Right ventricle myocardium inferior (tissue), 1 donor: ENCODE data around the gene KRTAP5-9. TPM values are rescaled to one million over a fixed set of nuclear protein-coding genes. Genes with fewer than 3 reads are reported as not detected.
A peak's percentile ranks its signal among the peaks of the same experiment; 100 is the strongest.
"Not testable (repeated sequence)": the region's sequence is repeated elsewhere in the genome, so short reads cannot be mapped to it uniquely, and the experiment has no call there.

Source experiments
- ATAC-seq: fragments of 200-7000 bp; cut with Tn5 transposase; one replicate; pipeline ENCODE4 v1.9.1; 2020; ENCODE audit warnings: mild to moderate bottlenecking, moderate library complexity
- DNase-seq: peaks from one replicate; pipeline ENCODE4 v3.0.0; 2021; ENCODE audit errors: missing footprints
- intact Hi-C: fragments of 100-400 bp; cut with DNase I; formaldehyde crosslinking; loops from one replicate; pipeline ENCODE4 v1.11.0; 2022
- long read RNA-seq: library from polyadenylated mRNA; unstranded; transcript quantifications from one replicate; pipeline ENCODE4 v2.0.0, GENCODE V29; 2021
- total RNA-seq: library from RNA; stranded (reverse); fragmentation: NEBNext Ultra II Directional; extraction: Animal tissue kit (Norgen Biotek cat#: 25700); gene quantifications from one replicate; pipeline ENCODE4 v1.2.1, GENCODE V29; 2021
- donor health status: DM: no; HTN: yes; CAD: no; lungs with severe emphysema.

The KRTAP5-9 gene, protein sequence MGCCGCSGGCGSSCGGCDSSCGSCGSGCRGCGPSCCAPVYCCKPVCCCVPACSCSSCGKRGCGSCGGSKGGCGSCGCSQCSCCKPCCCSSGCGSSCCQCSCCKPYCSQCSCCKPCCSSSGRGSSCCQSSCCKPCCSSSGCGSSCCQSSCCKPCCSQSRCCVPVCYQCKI
- total RNA-seq = not detected
- long read RNA-seq = 0 reads

DNA sequence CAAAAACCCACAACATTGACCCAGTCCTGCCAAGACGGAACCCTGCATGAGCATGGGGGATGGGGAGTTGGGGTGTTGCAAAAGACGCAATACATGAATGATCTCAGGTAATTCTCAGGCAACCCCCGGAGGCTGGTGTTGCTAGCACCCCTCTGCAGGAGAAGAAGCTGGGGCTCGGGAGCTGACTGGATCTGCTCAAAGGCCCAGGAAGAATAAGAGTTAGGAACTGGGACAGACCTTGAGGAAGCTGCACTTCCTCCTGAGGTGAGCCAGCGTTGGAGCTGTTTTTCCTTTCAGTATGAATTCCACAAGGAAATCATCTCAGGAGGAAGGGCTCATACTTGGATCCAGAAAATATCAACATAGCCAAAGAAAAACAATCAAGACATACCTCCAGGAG is at the start of gene KRTAP5-9:
TSS of gene KRTAP5-9 (plus strand) at position 301 of the 400 bp plus-strand sequence. CDS start 238 bp downstream, outside the sequence.
- DNase-seq (no peak), ATAC-seq (no peak)
- intact Hi-C loops = no loop called here

DNA sequence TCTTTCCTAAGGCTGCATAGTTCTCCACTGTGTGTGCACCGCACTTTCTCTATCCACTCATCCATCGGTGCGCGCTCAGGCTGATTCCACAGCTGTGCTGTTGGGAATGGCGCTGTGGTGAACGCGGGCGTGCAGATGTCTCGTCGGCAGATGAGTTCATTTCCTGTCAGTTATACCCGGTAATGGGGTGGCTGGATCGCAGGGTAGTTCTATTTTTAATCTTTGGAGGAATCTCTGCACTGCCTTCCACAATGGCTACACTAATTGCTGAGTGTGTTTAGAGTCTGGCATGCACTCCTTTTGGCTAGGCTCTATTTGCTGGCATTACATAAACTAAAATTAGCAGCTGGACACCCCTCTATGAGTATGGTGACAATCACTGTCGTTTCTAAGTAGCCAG is 49.1 kb upstream of the KRTAP5-9 start:
- ATAC-seq (no peak), DNase-seq (no peak)
- intact Hi-C loops = no loop called here

GRCh38 chr11:71499546-71499945 is 48.7 kb upstream of the KRTAP5-9 start:
- DNase-seq (peak; percentile 22), ATAC-seq (no peak)
- intact Hi-C loops = no loop called here

DNA sequence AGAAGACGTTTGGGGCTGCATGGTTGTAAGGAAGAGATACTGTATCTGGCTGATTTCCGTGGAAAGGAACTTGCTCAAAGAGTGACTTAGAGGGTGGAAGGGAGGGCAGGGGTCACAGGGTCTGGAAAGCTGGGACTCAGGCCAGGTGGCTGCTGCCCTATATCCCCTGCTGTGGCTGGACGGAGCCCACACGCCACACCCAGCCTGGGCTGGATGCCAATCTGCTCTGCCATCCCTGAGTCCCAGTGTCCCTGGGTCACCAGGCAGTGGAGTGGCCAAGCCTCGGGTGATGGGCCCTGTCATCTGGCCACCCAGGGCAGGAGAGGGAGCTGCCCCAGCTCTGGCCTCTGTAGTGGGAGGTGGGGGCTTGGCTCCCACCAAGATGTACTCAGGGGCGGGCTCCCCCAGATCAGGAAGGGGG is 47.6 kb upstream of the KRTAP5-9 start:
- intact Hi-C loops = no loop called here
- peak; percentile 77 for DNase-seq
- peak; percentile 61 for ATAC-seq

- peak; percentile 49 for DNase-seq
- intact Hi-C loops = no loop called here
- no peak for ATAC-seq
Measured at GRCh38 chr11:71501071-71501985, 46.9 kb upstream of the KRTAP5-9 start.

- ATAC-seq (no peak), DNase-seq (no peak)
- intact Hi-C loops = no loop called here
Measured at GRCh38 chr11:71502026-71502425, 46.2 kb upstream of the KRTAP5-9 start.

DNA sequence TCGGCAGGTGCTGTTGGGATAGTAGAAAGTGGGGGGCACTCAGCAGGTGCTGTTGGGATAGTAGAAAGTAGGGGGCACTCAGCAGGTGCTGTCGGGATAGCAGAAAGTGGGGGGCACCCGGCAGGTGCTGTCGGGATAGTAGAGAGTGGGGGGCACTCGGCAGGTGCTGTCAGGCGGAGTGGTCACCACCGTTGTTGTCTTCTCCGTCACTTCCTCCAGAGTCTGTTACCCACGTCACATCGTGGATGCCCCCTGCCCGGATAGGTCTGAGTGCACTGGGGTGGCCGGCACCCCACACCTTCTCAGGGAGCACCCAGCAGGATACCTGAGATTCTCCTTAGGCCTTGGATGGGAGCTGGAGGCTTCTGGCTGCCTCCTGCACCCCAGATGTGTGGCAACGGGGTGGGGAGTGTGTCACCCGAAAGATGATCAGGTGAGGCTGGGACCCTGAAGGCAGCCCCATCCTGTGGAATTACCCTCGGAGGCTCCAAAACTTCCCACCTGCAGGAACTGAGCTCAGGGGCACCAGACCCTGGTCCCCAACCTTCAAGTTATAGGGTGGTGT is 45.3 kb upstream of the KRTAP5-9 start:
- intact Hi-C loops = no loop called here
- no peak for ATAC-seq
- no peak for DNase-seq

- ATAC-seq (no peak), DNase-seq (no peak)
- intact Hi-C loops = no loop called here
Measured at GRCh38 chr11:71504531-71504930, 43.7 kb upstream of the KRTAP5-9 start.

DNA sequence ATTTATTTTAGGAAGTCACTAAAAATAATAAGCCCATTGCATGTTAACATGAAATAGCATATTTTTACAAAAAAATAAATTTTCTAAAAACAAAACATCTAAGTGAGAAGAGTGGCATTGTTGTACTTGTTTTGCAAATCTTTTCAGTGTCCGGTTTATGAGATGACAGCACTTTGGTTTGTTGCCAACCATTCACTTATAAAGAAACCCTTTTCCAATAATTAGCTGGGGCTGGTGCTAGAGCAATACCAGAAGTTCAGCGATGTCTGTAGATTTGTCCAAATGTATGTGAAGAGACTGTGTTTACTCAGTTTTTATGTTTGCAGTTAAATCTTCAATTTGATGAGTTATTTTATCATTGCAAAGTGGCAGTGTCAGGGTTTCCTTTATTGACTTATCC is 43.2 kb upstream of the KRTAP5-9 start:
- ATAC-seq (no peak), DNase-seq (no peak)
- intact Hi-C loops = no loop called here

- intact Hi-C loops = no loop called here
- no peak for ATAC-seq
- no peak for DNase-seq
Measured at GRCh38 chr11:71505781-71506180, 42.4 kb upstream of the KRTAP5-9 start.

- DNase-seq (no peak), ATAC-seq (no peak)
- intact Hi-C loops = no loop called here
Measured at GRCh38 chr11:71507102-71507501, 41.1 kb upstream of the KRTAP5-9 start.

DNA sequence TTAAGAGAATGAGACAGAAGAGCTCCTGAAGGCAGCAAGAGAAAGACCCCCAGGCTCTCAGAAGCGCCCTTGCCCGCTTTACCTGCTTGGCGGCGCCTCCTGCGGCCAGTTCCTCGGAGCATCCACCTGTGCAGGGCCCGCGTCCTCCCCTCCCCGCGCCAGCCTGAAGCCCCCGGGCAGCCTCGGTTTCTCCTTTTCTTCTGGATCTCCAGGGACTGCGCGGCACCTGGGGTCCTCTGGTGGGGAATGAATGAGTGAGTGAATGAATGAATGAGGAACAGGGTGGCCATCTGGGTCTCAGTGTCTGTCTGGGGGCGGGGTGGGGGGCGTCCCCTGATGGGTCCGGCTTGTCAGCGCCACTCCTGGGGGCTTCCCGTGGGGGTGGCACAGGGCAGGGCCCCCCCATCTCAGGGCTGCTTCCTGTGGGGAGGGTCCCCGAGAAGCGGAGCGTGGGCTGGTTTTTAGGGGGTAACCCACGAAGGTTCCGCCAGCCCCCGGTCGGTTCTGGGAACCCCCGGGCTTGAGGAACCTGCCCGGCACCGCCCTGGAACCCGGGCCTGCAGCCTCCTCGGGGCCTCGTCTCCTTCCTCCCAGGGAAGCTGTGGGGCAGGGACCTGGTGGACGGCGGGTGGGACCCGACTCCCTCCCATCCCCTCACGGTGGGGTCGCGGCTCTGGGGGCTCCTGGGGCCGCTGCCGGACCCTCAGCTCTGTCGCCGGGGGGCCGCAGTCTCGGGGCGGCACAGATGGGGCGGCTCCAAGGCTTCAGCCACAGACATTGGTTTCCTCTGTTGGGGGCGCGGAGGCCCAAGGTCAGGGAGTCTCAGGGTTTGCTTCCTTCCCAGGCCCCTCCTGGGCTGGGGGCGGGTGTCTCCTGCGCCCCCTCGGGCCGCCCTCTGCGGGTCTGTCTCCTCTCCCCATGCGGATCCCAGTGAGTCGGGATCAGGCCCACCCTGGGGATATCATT is 29.4 kb upstream of the KRTAP5-9 start:
- ATAC-seq (no peak), DNase-seq (no peak)
- intact Hi-C loops = no loop called here

DNA sequence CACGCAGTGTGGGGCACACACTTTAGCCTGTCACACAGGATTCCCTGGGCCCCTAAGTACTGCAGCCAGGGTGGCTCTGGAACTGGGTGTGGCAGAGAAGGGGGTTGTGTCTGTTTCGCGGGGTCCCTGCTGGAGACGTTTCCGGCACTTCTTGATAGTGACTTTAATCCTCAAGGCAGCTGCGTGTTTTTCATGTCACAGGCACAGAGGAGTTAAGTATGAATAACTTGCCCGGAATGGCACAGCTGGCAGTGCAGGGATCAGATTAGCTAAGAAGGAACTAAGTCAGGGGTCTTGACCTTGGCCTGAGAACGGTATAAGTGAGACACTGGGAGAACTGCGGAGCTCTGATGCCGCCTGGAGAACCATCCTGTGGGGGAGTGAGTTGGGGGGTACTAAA is 28.7 kb upstream of the KRTAP5-9 start:
- ATAC-seq = no peak

DNA sequence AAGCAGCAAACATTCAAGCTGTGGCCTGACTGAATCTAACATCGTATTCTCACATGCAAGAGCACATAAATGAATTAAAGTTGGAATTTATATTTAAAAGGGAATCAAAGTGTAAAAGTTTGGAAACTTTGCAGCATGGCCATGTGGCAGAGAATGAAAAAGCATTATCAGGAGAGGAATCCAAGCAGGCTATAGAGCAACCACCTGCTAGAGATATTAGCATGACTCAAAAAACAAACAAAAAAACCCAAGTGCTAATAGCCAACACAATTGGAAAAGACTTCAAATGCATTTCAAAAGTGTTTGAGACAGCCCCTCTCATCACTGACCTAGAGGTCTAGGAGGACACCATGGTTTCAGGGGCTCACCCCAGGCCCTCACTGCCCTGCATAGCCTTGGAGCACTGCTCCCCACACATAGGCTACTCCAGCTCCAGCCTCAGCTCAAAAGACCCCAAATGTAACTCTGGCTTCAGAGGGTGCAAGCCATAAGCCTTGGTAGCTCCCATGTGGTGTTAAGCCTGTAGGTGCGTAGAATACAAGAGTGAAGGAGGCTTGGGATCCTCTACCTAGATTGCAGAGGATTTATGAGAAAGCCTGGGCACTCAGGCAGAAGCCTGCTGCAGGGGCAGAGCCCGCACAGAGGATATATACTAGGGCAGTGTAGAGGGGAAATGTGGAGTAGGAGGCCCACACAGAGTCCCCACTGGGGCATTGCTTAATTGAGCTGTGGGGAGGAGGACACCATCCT is 22.9 kb upstream of the KRTAP5-9 start:
- intact Hi-C loops = no loop called here
- DNase-seq (no peak), ATAC-seq (no peak)

More for the DNA sequence above, 28.7 kb upstream of the KRTAP5-9 start:
- DNase-seq = no peak
- intact Hi-C loops = no loop called here

GRCh38 chr11:71525938-71526495 is 22.2 kb upstream of the KRTAP5-9 start:
- ATAC-seq (no peak), DNase-seq (no peak)
- intact Hi-C loops = no loop called here

- intact Hi-C loops, DNase-seq, ATAC-seq: not testable (repeated sequence)
Measured at GRCh38 chr11:71526796-71527575, 21.2 kb upstream of the KRTAP5-9 start, which contains the start of gene KRTAP5-7. Gene KRTAP5-7, plus strand, starts transcription at chr11:71527267. Its CDS starts 34 bp downstream, at chr11:71527301.
